GM21825 (cell line): ENCODE data around the gene IGSF3.

Source experiments
- ATAC-seq: cut with Tn5 transposase; IDR thresholded peaks from one replicate; pipeline ENCODE4 v1.9.1; 2021; ENCODE audit warnings: mild to moderate bottlenecking, moderate library complexity; ENCODE audit not compliant: unreplicated experiment

The IGSF3 gene

GRCh38 chr1:116532671-116533428 lies 134.7 kb downstream of the IGSF3 start:
- no peak for ATAC-seq

GRCh38 chr1:116531917-116532316 lies 135.6 kb downstream of the IGSF3 start:
- no peak for ATAC-seq

- no peak for ATAC-seq
Measured at GRCh38 chr1:116529681-116530080, 137.9 kb downstream of the IGSF3 start.

- ATAC-seq: no peak
Measured at GRCh38 chr1:116529199-116529631, 138.3 kb downstream of the IGSF3 start.

- no peak for ATAC-seq
Measured at GRCh38 chr1:116528329-116529083, 139.0 kb downstream of the IGSF3 start.

GRCh38 chr1:116525440-116525839 lies 142.1 kb downstream of the IGSF3 start:
- ATAC-seq: no peak
